NCI-H2196 (cell line): Measurements from ENCODE around the gene ZBTB45.

Source experiments
- DNase-seq: peaks from one replicate; lab custom pipeline; 2025; ENCODE audit not compliant: unreplicated experiment; lab: John Stamatoyannopoulos, UW

The ZBTB45 gene

DNA sequence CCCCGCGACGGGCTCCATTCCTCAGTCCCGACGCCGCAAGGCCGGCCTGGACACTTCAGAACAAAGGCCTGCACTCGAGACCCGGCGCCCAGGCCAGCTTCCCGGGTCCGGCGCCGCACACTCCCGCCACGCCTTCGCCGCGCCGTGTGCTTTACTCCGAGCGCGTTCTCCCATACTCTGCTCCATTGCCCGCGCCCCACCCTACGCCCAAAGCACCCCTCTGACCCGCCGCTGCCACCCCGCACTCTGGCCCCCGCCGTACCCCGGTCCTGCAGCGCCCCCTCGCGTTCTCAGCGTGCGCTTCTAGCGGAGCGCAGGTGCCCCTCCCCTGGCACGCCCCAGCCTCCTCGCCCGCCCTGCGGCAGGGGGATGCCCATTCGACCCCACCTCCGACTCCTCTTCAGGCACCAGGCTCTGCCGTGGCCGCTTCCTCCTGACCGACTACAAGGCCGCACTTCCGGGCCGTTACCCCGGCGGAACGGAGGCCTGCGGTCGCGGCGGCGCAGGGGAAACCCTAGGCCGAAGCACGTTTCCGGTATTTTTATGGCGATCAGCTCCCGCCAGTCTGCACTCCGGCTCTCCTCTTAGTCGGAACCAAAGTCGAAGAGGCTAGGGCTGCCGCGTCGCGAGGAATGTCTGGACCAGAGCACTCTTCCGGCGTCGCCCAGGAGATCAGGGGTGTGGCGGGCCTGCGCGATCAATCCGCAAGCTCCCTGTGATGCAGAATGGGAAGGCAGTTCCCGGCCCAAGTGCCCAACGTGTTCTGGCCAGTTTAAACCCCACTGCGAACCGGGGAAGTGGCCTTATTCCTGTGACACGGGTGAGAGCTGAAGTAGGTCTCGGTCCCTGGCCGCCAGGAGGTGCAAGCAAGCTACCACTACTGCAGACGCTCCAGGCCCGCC, at the start of gene ZBTB45:
ZBTB45 (minus strand) TSS at position 456 of the 902 bp plus-strand sequence. CDS start 2,137 bp downstream, outside the sequence.
- DNase-seq, result peak; percentile 96

DNA sequence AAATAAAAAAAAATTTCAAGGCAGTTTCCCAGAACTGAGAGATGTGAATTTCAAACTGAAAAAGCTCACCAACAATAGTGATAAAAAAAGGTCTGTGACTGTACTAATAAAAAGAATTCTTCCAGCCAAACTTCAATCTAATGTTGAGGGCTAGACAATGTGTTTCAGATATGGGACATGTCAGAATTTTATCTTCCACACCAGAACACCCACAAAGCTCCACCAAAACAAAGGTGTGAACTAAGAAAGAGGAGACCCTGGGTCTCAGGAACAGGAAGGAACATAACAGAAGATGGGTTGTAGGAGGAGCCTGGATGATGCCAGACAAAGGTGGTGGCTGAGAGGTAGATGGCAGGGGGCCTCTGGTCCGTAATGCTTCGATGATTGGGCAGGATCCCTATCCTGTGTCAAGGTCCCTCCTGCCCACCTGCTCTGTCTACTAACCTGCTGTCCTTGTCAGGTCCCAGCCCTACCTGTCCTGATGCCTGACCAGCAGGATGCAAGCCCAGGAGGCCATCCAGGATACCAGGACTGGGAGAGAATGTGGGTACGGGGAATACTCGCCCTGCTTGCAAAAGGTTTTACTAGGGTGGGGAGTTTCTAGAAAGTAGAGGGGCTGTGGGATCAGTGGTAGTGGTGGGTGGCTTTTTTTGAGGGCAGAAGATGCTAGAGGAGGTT, 49.0 kb upstream of the ZBTB45 start:
- no peak for DNase-seq

DNA sequence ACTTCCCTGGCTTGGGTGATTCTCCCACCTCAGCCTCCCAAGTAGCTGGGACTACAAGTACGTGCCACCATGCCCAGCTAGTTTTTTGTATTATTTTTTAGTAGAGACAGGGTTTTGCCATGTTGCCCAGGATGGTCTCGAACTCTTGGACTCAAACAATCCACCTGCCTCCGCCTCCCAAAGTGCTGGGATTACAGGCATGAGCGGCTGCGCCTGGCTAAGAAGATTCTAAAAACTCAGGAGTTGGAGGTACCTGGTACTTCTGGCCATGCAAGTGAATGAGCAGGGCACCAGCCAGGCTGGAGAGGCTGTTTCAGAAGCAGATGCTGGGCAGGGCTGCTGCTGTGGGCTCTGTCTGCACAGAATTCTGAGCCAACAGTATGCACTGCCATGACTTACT, 47.4 kb upstream of the ZBTB45 start:
- no peak for DNase-seq

DNA sequence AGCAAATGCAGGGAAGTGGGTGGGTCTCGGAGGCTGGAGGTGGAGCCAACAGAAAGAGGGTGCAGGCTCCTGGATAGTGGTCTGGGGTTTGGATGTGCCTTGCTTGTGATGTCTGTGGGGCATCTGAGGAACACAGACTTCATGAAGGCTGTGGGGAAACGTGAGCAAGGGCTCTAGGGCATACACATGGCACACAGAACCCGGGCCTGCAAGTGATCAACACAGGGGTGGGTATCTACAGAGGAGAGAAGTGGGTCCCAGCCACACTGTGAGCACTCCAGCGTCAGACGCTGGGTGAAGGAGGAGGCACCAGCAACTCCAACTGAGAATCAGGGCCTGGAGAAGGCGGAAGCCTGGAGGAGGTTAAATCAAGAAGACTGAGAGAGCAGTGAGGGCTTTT, 44.2 kb upstream of the ZBTB45 start:
- DNase-seq, result no peak

DNA sequence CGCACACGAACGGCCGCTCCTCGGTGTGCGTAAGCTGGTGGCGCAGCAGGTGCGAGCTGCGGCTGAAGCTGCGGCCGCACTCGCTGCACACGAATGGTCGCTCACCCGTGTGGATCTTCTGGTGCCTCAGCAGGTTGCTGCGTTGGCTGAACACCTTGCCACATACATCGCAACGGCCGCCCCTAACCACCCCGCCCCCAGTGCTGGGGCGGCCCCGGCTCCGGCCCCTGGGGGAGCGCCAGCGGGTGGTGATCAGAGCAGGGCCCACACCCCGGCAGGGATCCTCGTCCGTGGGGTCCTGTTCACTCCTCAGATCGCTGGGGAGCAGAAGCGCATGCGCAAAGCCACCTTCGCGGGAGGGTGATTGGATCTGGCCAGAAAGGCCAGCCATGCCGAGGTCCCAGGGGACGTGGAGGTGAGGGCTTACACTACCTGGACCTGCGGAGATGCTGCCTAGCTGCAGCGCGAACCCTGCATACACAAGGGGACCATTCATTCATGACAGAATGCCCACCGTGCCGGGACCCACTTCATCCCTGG, 43.5 kb upstream of the ZBTB45 start:
- no peak for DNase-seq

DNA sequence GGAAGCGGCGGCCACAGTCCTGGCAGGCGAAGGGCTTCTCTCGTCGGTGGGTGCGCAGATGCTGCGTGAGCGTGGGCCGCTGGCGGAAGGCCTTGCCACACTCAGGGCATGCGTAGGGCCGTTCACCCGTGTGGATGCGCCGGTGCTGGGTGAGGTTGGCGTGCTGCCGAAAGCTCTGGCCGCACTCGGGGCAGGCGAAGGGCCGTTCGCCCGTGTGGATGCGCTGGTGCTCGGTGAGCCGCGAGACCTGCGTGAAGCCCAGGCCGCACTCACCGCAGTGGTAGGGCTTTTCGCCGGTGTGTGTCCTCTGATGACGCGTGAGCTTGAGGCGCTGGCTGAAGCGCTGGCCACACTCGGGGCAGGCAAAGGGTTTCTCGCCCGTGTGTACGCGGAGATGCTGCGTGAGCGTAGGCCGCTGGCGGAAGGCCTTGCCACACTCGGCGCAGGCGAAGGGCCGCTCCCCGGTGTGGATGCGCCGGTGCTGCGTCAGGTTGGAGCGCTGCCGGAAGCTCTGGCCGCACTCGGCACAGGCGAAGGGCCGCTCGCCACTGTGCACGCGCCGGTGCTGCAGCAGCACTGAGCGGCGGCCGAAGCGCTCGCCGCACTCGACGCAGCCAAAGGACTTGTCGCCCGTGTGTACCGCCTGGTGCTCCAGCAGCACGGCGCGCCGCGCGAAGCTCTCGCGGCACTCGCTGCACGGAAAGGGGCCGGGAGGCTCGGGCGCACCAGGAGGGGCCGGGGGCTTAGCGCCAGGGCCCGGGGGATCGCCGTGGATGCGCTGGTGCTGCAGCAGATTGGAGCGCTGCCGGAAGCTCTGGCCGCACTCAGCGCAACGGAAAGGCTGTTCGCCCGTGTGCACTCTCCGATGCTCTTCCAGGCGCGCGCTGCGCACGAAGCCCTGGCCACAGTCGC, 42.8 kb upstream of the ZBTB45 start:
- no peak for DNase-seq

DNA sequence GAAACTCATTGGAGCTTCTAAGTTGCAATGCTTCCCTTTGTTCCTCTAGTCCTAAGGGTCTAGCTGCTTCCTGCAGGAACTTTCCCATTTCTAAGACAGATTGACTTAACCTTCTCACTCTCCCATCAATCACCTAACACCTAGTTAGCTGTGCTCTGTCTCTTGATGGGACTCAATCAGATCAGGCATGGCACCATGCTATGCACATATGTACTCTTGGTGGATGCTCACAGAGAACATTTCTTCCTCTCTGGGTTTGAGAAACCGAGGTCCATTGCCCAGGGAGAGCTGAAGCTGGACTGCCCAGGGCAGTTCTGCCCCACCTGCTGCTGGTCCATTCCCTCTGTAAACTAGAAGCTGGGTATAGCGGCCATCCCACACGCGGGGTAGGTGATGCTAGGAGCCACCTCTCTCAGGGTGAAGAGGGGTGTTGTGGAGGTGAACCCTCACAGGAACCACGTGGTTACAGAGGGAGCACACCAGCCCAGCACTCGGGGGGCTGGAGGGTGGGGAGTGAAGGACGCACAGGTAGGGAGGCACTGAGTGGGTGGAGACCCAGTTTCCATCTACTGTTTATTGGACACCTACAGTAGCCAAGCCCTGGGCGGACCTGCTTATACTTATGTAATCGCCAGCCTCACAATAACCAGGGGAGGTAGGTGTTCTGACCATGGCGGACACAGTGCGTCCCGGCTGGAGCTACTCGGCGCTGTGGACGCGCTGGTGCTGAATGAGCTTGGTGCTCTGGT, 41.9 kb upstream of the ZBTB45 start:
- no peak for DNase-seq

DNA sequence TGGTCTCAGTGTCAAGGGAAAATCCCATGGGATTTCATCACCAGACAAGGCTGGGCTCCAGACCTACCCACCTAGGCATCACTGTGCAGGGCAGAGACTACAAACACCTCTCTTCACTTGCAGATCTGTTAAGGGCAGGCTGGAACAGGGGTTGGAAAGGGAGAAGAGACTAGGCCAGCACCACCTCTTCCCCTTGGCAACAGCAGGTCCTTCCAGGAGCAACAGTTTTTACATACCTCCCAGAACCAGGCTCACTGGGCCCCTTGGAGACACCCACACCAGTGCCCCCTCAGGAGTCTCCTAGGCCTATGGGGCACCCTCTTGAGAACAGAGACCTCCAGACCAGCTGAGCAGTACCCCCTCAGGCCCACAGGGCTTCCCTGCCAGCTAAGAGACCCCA, 41.3 kb upstream of the ZBTB45 start:
- DNase-seq, result no peak

DNA sequence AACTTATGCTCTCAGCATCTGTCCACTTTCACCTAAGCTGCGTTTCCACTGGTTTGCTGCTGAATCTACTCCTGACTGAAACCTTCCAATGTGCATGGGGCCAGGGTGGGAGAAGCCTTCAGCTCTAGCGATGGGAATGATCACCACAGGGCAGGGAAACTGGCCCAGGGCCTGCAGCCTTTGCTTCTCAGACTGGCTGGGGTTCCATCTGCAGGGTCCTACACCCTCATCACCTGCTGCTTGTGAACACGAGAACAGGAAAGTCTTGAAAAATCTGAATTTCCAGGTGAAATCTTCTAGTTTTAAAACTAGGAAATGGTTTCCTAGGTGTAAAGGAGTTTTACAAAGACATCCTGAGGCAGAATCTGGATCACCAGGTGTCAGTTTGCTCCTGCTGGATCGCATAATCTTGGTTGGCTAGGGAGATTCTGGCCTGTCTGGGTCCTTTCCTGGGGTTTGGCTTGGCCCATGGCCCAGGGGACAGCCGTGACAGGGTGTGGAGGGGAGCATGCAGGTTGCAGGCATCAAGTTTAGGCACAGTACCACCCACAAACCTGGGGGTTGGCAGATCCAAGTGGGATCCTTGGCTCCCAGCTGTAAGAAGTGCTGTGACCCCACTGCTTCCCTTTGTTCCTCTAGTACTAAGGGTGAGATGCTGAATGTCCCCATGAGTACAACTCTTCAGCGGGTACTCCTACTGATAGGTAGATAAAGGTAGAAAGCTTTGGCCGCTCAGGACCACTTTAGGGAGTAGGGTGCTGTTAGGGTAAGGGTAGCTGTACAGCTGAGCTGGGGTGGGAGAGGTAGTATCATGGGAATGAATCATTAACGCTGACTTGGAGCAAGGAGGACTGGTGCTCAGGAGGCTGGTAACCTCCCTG, 40.6 kb upstream of the ZBTB45 start:
- no peak for DNase-seq

DNA sequence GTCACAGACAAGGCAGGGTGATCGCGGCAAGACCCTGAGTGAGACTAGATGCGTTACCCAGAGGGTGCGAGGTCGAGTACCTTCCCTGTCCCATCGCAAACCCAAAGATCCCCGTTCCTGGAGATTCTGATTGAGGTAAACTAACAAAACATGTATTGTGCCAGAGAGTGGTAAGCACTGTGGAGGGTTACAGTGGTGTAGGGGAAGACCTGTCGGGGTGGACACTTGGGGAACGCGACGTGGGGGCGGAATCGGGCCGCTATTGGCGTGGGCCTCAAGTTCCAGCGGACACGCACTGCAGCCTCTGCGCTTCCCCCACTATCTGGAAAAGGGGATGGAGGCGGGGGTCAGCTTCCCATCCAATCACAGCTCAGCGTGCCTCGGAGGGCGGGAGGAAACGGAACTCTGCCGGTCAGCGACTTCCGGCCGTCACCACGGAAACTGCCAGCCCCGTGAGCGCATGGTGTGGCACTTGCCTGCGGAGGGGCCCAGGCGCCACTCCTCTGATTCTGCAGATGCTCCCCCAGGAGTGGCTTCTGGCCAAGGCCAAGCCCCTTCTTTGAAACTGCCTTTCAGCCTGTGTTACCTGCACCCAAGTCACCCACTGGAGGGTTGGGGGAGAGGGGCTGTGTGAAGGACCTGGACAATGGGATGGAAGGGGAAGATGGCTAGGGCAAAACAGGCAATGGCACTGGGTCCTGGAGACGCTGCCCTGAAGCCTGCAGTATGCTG, 39.8 kb upstream of the ZBTB45 start:
- no peak for DNase-seq

DNA sequence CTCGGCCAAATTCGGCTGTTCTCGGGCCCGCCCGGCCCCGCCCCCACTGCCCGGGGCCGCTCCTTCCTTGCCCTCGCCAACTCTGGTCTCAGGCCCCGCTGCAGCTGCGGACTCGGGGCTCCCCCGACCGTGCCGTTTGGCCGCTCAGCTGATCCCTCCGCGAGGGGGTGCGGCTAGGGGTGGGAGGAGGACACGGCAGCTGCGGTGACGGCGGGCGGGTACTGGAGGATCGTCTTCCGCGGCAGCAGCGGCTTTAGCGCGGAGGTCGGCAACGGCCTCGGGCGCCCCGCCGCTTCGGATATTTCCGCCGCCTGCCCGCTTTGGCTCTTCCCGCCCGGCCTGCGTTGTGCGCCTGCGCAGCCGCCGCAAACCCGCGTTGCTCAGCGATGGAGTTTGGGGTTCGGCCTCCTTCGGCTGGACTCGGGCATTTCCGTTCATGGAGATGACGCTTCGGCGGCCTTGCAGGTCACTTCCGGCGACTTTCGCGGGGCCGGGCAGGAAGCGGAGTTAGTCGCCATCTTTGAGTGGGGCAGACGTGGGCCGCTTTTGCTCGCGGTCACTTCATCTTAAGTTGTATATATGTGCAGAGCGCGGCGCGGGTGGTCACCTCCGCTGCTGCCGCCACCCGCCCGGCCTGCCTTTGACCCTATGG, 39.1 kb upstream of the ZBTB45 start:
- DNase-seq, result no peak

DNA sequence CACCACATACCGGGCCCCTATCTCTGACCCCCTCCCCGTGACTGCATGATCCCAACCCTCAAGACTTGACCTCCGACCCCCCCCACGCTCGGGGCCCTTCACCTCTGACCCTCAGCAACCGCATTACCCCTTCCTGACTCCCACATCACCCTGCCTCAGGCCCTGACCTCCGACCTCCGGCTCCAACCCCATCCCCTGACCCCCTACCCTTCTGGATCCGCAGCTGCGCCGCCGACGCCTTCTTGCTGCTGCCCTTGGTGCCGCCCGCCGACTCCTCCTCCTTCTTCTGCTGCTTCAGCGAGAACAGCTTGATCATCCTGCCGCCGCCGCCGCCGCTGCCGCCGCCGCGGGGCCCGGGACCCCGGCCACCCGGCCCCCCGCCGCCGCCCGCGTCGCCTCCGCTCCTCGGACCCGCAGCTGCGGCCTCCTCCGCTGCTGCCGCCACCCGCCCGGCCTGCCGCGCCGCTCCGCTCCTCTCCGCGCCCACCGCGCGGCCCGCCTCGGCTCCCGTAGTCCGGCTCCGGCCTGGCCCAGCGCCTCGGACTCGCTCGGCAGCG, 38.5 kb upstream of the ZBTB45 start, which contains the start of gene UBE2M:
UBE2M (minus strand) TSS at position 546 of the 557 bp plus-strand sequence; CDS start at position 316, 230 bp downstream.
- DNase-seq, result no peak

DNA sequence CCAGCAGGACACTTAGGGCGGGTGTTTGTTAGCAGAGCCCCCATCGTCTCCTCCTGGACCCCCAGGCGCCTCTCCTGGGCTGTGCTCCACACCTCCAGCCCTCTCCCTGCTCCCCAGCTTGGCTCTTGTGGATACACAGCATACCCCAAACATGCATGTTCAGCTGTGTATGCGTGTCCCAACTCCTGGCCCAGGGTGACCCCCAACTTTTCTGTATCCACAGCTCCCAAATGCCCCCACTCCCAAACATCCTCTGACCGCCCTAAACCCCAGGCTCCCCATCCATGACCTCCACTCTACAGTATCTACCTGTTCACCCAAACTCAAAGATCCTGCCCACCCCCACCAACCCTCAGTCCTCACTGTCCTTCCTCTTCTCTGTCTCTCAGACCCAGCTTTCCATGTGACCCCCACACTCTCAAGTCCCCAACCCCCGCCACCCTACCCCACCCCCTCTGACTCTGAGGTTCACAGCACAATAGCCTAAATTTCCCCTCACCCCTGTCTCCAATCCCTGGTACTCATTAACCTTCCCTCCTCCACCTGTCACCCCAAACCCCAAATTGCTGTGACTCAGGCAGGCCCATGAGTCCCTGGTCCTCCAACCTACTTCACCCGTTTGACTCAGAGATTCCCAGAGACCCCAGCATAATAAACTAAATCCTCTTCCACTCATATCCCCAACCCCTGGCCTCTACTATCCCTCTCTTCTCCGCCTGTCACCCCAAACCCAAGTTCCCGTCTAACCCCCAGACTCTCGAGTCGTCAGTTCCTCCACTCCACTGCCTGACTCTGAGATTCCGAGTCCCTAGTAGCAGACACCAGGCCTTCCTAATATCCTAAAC, 37.8 kb upstream of the ZBTB45 start:
- no peak for DNase-seq

DNA sequence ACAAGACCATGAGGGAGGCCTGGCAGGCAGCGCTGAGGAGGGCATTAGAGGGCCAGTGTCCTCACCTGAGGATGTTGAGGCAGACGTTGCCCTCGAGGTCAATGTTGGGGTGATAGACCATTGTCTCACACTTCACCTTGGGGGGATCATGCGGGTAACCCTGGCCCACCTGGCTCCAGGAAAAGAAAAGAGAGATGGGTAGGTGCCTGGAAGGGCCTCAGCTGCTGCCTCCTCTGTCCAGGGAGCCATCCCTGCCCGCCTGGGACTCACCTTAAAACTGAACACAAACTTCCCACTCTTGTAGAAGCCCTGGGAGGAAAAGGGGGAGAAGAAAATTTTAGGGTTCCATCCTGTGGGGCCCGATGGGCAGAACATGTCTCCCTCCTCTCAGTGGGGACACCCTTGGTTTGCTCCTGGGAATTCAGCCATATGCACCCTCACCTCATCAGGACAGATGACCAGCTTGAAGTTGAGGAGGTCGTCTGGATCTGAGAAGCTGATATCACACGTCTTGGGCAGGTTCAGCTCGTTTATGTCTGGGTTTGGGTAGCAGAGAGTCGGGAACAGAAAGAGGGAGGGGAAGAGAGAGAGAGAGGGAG, 37.1 kb upstream of the ZBTB45 start:
- DNase-seq, result no peak

DNA sequence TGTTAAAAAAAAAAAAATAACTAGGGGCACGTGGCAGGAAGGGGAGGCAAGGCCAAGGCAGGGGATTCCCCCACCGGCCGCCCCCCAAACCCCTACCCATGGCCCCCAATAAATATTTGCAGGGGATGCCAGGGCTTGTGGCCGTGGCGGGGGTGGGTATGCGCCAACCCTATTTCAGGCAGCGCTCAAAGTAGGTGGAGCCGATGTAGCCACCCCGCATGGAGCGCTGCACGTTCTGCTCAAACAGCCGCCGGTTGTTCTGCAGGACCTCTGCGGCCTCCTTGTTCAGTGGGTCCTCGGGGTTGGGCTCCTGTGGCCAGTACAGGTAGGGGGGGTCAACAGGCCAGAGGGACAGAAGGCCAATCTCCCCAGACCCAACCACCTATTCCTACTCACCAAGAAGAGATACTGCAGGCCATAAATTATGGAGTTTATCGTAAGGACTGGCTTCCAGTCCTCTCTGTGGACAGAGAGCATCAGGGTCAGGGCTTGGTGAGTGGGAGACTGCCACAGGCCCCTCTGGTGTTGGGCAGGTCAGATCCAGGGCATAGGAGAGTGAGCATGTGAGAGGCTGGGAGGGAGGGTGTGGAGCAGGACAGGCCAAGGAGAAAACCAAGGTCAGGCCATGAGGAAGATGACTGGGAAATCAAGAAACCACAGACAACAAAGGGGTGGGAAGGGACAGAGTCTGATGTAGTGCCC, 36.5 kb upstream of the ZBTB45 start:
- DNase-seq, result no peak

DNA sequence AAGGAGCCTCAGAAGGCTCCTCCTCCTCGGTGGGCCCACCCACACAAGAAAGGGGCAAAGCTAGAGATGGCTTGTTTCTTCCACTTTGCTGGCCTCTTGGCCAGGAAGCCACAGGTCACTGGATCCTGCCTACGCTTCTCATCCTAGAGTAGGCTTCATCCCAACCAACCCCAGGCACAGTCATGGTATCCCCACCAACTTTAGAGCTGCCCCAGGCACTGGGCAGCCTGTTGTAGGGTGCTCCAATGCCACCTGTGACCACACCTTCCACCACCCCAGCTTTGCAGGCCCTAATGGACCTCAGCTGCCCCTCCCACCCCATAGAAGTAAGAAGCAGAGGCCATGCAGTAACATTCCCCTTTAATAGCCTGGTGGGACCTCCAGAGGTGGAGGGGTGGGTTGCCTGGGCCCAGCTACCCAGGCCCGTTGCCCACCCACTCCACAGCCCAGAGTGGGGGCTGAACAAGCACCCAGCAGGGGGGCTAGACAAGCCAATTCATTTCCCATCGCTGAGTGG, 35.8 kb upstream of the ZBTB45 start:
- no peak for DNase-seq
